Gastrocnemius medialis (tissue), 4 donors: Measurements from ENCODE around the gene ANKRD27.

Source experiments
- CTCF ChIP-seq, 5 experiments: fragments of 450-650 bp in 3 of 5; fragments of 200-600 bp in 2 of 5; sonication (generic) in 2 of 5; IDR thresholded peaks in 4 of 5; conservative IDR thresholded peaks in 1 of 5; 1 replicate in 4 of 5; 2 replicates in 1 of 5; pipeline ENCODE4 v1.5.1; 2016 to 2019; ENCODE audit warnings: antibody characterized with exemption in 5 of 5, mild to moderate bottlenecking in 3 of 5, moderate library complexity in 3 of 5
- POLR2A ChIP-seq, 2 donors: fragments of 450-650 bp; IDR thresholded peaks; one replicate each; pipeline ENCODE4 v1.6.1; 2017; ENCODE audit warnings: antibody characterized with exemption in 2 of 2, mild to moderate bottlenecking in 2 of 2, moderate library complexity in 2 of 2

- TF ChIP-seq CTCF (IDR thresholded peaks at IDR 0.05 in 4 of 5, conservative IDR thresholded peaks at IDR 0.05 in 1 of 5) (no peak), POLR2A (IDR thresholded peaks at IDR 0.05) (no peak)
Measured at GRCh38 chr19:32607479-32607878, 67.5 kb downstream of the ANKRD27 start.
